Activated naive CD4-positive, alpha-beta T cell treated with anti-CD3 and anti-CD28 coated beads, Interleukin-2, amount 10 ng/mL, durations not matched to agents 7 days and 5 days (primary cell): ENCODE measurements around the gene FAM171A1.
"Not testable (repeated sequence)": the region's sequence is repeated elsewhere in the genome, so short reads cannot be mapped to it uniquely, and the experiment has no call there.

Experiments
- CTCF ChIA-PET: fragments of 350-600 bp; sonication (Branson Sonifier 250); formaldehyde crosslinking; loops from one replicate; lab custom pipeline; 2021; ENCODE audit warnings: antibody characterized with exemption; lab: Charles Lee
- DNase-seq: peaks from one replicate; pipeline ENCODE4 v3.0.0-alpha.2; 2020
- H3K27ac Mint-ChIP-seq: one replicate; pipeline ENCODE4 v1.8.0; 2021; ENCODE audit warnings: mild to moderate bottlenecking, moderate library complexity, mixed read lengths
- H3K27me3 Mint-ChIP-seq: one replicate; pipeline ENCODE4 v1.8.0; 2021; ENCODE audit warnings: mild to moderate bottlenecking, mixed read lengths
- H3K36me3 Mint-ChIP-seq: one replicate; pipeline ENCODE4 v1.8.0; 2021; ENCODE audit warnings: mixed read lengths
- H3K4me1 Mint-ChIP-seq: one replicate; pipeline ENCODE4 v1.8.0; 2021; ENCODE audit warnings: mixed read lengths
- H3K4me3 Mint-ChIP-seq: one replicate; pipeline ENCODE4 v1.8.0; 2021; ENCODE audit warnings: mild to moderate bottlenecking, moderate library complexity, mixed read lengths
- H3K9me3 Mint-ChIP-seq: one replicate; pipeline ENCODE4 v1.8.0; 2021; ENCODE audit warnings: mixed read lengths

FAM171A1 gene

DNA sequence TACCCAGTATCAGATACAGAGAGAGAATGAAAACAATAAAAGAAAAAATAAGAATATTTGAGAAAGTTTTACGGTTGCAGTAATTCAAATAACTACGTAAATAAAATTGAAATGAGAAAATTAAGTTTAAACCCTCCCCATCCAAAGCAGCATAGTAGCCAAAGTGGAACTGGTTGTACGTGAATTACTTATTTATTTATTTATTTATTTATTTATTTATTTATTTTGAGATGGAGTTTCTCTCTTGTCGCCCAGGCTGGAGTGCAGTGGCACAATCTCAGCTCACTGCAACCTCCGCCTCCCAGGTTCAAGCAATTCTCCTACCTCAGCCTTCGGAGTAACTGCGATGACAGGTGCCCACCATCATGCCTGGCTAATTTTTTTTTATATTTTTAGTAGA lies 17.1 kb upstream of the FAM171A1 start:
- peaks cover 34% of the 10 kb centered on the region for H3K27me3 Mint-ChIP-seq
- H3K4me3 Mint-ChIP-seq, H3K36me3 Mint-ChIP-seq, DNase-seq, H3K9me3 Mint-ChIP-seq, H3K4me1 Mint-ChIP-seq, H3K27ac Mint-ChIP-seq, CTCF ChIA-PET: not testable (repeated sequence)

DNA sequence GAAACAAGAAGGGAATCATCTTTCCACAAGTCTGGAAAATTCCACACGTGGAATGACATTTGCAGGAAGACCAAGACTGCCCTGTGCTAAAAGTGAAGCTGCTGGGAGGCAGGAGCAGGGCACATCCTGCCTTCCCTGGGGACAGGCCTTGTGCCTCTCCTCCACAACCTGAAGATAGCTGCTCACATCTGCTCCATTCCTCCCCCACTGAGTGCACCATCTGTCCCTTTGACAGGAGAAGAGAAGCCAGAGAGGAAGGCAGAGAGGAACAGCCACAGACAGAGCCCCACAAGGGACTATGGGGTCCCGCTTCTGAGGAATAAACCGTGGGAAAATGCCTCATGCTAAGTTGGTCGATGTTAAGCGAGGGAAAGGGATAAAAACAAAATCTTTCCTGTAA lies 15.9 kb upstream of the FAM171A1 start:
- Mint-ChIP-seq H3K27me3 (peaks cover 38% of the 10 kb centered on the region), H3K4me1 (no peaks in the 10 kb centered on the region), H3K4me3 (no peak overlapping the region), H3K9me3 (no peaks in the 10 kb centered on the region), H3K36me3 (no peaks in the 10 kb centered on the region), H3K27ac (no peak overlapping the region)
- CTCF ChIA-PET, result no interaction called here
- DNase-seq, result no peak

DNA sequence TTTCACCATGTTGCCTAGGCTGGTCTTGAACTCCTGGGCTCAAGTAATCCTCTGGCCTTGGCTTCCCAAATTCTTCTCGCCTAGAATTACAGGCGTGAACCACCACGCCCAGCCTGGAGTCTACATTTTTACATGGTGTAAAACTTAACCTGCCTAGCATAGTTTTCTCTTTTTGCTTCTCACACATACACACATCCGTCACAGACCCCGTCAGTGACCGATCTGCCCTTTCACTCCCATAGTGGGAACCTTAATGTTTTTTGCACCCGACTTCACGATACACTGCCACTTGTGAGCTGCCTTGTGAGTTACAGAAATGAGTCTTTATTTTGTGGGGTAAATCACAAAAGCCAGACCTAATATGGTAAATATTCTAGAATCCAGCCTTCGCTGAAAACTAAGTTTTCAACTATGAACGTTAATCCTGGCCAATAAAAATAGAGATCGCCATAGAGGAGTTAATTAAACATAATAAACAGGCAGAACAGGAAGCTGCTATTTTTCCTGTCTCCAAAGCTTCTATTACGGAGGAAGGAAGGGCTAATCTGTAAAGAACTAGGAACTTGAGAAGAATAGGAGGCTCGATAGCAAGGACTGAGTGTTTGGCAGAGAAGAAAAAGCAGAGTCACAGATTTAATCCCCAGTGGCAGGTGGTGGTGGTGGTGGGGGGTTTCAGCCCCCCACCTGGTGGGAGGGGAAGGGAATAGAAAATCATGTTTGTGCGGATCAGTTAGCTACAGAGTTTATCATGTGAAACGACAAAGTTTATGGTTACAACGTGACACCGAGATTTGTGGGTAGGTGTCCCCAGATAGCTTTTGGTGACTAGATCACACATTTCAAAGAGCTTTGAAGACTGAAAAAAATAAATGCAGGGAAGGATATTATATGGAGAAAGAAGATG lies 14.7 kb upstream of the FAM171A1 start:
- H3K9me3 Mint-ChIP-seq, result no peaks in the 10 kb centered on the region
- no peak for DNase-seq
- H3K36me3 Mint-ChIP-seq, result no peaks in the 10 kb centered on the region
- H3K27me3 Mint-ChIP-seq, result peaks cover 39% of the 10 kb centered on the region
- H3K4me1 Mint-ChIP-seq, result no peaks in the 10 kb centered on the region
- H3K27ac Mint-ChIP-seq, result no peak overlapping the region
- no peak overlapping the region for H3K4me3 Mint-ChIP-seq
- CTCF ChIA-PET, result no interaction called here

DNA sequence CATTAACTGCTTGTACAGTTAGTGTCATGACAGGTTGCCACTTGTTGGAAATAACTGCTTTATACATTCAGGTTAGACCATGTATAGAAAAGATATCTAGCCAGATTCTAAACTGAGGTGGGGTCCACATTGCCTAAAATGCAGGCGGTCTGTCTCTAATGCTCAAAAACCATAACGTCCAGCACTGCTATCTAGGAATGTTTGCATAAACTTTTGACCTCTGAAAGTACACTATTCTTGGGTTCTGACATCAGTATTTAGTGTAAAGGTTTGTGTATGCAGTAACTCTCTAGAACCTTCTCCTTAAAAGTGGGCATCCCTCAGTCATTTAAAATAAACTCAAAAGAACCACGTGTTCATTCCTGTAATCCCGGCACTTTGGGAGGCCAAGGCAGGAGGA lies 10.3 kb upstream of the FAM171A1 start:
- Mint-ChIP-seq H3K4me1 (no peaks in the 10 kb centered on the region), H3K27me3 (peaks cover 59% of the 10 kb centered on the region), H3K4me3 (no peak overlapping the region), H3K36me3 (no peaks in the 10 kb centered on the region), H3K27ac (no peak overlapping the region), H3K9me3 (no peaks in the 10 kb centered on the region)
- no peak for DNase-seq
- CTCF ChIA-PET, result interaction anchor here (0.7 kb wide), 1 partner anchor 10 kb away, joined by 4 read pairs; no protein-coding TSS in a partner anchor

DNA sequence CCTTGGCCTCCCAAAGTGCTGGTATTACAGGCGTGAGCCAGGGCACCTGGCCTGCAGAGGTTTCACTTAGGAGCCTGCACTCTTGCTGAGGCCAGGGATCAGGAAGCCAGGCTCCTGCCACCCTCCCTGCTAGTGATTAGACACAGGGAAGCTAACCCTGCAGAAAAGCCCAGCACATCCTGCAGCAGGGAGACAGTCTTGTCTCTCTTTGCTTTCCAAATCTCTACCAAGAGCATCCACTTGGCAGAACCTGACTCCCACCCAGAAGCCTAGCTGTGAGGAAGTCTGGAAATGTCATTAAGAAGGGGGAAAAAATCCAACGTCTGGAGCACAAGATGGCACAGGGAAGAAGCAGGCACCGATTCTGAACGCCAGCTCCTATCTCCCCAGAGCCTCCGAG lies 8.0 kb upstream of the FAM171A1 start:
- peaks cover 56% of the 10 kb centered on the region for H3K27me3 Mint-ChIP-seq
- no peak overlapping the region for H3K4me3 Mint-ChIP-seq
- CTCF ChIA-PET, result no interaction called here
- H3K9me3 Mint-ChIP-seq, result no peaks in the 10 kb centered on the region
- no peaks in the 10 kb centered on the region for H3K4me1 Mint-ChIP-seq
- H3K27ac Mint-ChIP-seq, result no peak overlapping the region
- no peaks in the 10 kb centered on the region for H3K36me3 Mint-ChIP-seq
- no peak for DNase-seq

DNA sequence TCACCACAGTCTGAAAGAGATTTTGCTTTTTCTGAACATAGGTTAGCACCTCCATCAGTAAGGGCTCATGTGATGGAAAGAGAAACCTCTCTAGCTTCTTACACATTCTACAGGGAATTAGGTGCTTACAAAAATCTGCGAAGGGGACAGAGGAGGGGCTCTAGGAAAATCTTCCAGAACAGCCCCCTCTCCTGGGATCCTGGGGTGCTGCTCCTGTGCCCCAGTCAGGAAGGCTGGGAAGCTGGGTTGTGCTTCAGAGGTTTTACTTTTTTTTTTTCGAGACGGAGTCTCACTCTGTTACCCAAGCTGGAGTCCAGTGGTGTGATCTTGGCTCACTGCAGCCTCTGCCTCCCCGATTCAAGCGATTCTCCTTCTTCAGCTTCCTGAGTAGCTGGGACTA lies 7.5 kb upstream of the FAM171A1 start:
- DNase-seq, result no peak
- no peaks in the 10 kb centered on the region for H3K4me1 Mint-ChIP-seq
- no peaks in the 10 kb centered on the region for H3K9me3 Mint-ChIP-seq
- CTCF ChIA-PET, result no interaction called here
- H3K36me3 Mint-ChIP-seq, result no peaks in the 10 kb centered on the region
- no peak overlapping the region for H3K27ac Mint-ChIP-seq
- no peak overlapping the region for H3K4me3 Mint-ChIP-seq
- peaks cover 57% of the 10 kb centered on the region for H3K27me3 Mint-ChIP-seq

DNA sequence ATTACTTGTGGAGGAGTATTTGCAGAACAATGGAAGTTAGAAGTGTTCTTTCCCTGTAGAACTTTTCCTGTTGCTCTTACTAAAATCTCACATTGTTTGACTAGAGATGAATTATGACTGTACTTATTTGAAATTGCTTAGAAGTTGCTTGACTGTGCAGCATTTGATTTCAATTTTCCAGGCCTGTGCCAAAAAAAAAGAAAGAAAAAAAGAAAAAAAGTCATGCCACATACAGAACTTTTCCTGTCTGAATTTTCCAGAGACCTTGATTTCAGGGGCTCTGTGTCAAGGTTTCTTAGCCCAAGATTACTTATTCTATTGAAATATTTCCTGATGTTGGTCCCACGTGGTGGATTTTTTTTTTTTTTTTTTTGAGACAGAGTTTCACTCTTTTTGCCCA lies 3.5 kb upstream of the FAM171A1 start:
- peaks cover 7% of the 10 kb centered on the region for H3K4me1 Mint-ChIP-seq
- DNase-seq, result no peak
- no peak overlapping the region for H3K4me3 Mint-ChIP-seq
- CTCF ChIA-PET, result no interaction called here
- H3K36me3 Mint-ChIP-seq, result no peaks in the 10 kb centered on the region
- H3K9me3 Mint-ChIP-seq, result no peaks in the 10 kb centered on the region
- H3K27ac Mint-ChIP-seq, result no peak overlapping the region
- H3K27me3 Mint-ChIP-seq, result peaks cover 74% of the 10 kb centered on the region

DNA sequence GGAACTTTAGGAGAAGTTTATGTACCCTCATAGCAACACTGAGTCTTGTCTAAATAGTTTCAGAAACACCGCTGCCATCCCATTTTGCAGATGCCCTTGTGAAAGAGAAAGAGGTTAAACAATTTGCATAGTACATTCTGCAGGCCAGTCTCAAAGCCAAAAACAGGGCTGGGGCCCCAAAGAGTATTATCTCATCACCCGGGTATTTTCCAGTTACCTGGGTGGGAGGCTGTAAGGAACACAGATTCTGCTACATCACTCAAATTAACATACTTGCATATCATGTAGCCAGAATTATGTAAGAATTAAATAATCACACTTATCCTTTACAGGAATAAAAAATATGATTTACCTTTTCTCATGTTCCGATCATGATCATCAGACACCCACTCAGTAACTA lies 3.1 kb upstream of the FAM171A1 start:
- no peak overlapping the region for H3K4me3 Mint-ChIP-seq
- peaks cover 7% of the 10 kb centered on the region for H3K4me1 Mint-ChIP-seq
- no peak for DNase-seq
- CTCF ChIA-PET, result no interaction called here
- H3K36me3 Mint-ChIP-seq, result no peaks in the 10 kb centered on the region
- no peaks in the 10 kb centered on the region for H3K9me3 Mint-ChIP-seq
- H3K27me3 Mint-ChIP-seq, result peaks cover 72% of the 10 kb centered on the region
- H3K27ac Mint-ChIP-seq, result no peak overlapping the region

DNA sequence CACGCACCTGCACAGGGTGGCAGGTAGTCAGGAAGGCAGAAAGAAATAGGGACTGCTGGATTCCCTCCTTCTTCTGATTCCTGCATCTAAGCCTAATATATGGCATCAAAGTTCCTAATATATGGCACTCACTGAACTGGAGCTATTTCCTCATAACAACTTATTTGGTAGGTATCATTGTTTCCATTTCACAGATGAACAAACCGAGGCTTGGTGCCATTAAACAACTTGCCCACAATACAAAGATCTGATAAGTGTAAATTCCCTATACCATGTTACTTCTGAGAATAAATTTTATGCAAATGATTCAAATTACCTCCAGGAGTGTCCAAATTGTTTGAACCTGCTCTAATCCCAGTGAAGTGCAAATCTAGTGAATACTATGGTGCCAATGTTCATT lies 2.1 kb upstream of the FAM171A1 start:
- Mint-ChIP-seq H3K36me3 (no peaks in the 10 kb centered on the region), H3K9me3 (no peaks in the 10 kb centered on the region), H3K4me3 (no peak overlapping the region), H3K27ac (no peak overlapping the region), H3K27me3 (peaks cover 71% of the 10 kb centered on the region), H3K4me1 (peaks cover 7% of the 10 kb centered on the region)
- DNase-seq, result no peak
- CTCF ChIA-PET, result interaction anchor here (0.8 kb wide), 1 partner anchor 10 kb away, joined by 3 read pairs; no protein-coding TSS in a partner anchor

DNA sequence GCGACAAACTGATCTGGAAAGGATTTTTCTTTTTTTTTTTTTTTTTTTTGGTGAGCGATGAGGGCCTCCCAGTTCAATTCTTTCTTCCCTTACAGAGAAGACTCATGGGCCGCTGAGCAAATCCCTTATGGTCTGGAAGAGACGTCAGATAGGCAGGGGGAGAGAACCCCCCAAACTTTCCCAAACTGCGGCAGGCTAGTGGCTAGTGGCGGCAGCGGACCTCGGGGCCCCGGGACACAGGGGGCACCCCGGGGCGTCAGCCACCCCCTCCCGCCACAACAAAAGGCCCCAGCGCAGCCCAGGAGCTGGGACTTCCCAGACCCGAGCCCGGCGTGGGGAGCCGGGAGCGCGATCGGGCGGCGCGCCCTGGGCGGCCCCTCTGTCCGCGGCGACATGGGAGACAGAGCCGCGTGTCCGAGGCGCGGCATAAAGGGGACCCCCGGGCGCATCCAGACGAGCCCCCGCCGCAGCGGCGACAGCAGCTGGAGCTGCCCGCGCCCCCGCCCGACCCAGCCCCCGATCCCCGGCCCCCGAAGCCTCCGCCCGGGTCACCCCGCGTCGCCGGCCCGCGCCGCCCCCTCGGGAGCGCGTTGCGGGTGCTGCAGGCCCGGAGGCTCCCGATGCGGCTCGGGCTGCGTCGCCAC lies 755 bp downstream of the FAM171A1 start:
- peaks cover 7% of the 10 kb centered on the region for H3K4me1 Mint-ChIP-seq
- peak; percentile 32 for DNase-seq
- H3K9me3 Mint-ChIP-seq, result no peaks in the 10 kb centered on the region
- no peaks in the 10 kb centered on the region for H3K36me3 Mint-ChIP-seq
- CTCF ChIA-PET, result interaction anchor here (0.7 to 1.0 kb wide), 3 partner anchors 58 to 160 kb away, joined by 3 to 4 read pairs (median 3); no protein-coding TSS in a partner anchor
- peak overlapping the region; percentile 68 for H3K4me3 Mint-ChIP-seq
- H3K27ac Mint-ChIP-seq, result no peak overlapping the region
- H3K27me3 Mint-ChIP-seq, result peaks cover 73% of the 10 kb centered on the region

DNA sequence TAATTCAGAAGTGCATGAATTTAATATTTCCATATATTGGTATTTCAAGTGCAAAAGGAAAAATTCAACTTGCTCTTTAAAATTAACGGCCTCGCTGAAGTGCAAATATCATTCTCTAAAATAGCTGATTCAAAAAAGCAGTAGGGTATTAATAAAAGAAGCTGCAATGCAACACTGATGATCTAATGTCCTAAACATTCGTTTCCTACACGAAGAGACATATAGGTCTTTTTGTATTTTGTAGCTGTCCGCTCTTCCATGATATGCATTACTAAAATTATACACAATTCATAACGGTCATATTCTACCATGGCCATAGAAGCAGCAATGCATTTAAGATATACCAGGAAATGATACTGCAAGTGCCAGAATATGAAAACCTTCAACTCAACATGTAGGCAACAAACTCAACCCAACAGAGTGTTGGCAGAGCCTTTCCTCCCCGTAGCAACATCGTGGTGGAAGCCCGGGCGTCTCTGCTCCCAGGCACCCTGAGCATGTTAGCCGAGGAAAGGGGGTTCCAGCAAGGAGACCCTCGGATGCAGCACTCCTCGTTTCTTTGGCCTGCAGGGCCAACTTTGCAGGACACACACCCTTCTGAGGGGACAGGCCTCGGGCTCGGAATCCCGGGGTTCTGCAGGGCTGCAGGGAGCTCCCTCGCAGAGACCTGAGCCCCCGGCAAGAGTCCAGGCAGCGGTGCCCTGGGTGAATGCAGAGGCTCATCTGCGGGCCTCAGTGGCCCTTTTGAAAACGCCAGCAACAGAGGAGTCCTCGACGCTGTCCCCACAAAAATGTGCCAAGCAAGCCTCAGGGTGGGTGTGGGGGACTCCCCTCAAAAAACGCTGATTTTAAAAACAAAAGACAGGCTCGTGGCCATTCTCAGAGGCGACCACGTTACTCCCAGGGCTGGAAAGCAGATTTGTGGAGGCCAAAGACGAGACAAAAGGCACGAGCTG lies 1.6 kb downstream of the FAM171A1 start:
- Mint-ChIP-seq H3K4me3 (peak overlapping the region; percentile 68), H3K27ac (no peak overlapping the region), H3K36me3 (no peaks in the 10 kb centered on the region), H3K4me1 (peaks cover 7% of the 10 kb centered on the region), H3K27me3 (peaks cover 73% of the 10 kb centered on the region), H3K9me3 (no peaks in the 10 kb centered on the region)
- DNase-seq, result no peak
- CTCF ChIA-PET, result interaction anchor here (0.6 to 1.0 kb wide), 3 partner anchors 155 to 377 kb away, joined by 3 to 4 read pairs (median 4); no protein-coding TSS in a partner anchor

DNA sequence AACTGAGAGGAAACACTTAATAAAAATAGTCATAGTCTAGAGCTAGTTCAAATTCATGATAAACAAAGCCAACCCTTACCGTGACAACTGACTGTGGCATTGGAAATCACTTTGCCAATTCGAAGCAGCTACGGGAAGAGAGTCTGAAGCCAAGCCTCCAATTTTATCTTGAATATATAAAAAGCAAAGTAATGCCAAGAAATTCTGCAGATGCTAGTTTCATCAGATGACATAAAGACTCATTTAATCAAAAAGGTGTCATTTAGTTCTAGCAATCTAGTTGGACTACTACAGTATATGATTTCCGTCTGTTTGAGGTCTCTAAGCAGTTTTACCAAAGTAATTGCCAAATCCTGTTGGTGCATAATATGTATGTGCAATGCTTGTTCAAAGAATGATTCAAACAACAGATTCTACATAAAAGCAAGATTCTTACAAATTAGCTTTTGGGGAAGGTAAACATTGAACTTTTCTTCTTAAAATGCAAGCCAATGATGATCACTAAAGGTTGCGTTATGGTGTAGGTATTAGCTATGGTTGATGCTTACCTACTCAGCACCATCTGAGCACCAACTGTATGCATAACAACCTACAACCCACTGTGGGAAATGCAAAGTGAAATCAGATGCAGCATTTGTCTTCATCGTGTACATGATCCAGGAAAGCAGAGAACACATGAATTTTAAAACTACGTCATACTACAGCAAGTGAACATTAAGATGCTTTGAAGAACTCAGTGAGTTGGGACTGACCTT lies 2.8 kb downstream of the FAM171A1 start:
- Mint-ChIP-seq H3K4me1 (peaks cover 7% of the 10 kb centered on the region), H3K36me3 (no peaks in the 10 kb centered on the region), H3K4me3 (no peak overlapping the region), H3K27me3 (peaks cover 71% of the 10 kb centered on the region), H3K9me3 (no peaks in the 10 kb centered on the region), H3K27ac (no peak overlapping the region)
- CTCF ChIA-PET, result interaction anchor here (1.0 to 1.3 kb wide), 2 partner anchors 115 to 376 kb away, joined by 4 read pairs; no protein-coding TSS in a partner anchor
- no peak for DNase-seq
